Breast epithelium (tissue), 4 donors: Measurements from ENCODE around the gene IER2. TPM values are rescaled to one million over a fixed set of nuclear protein-coding genes. Genes with fewer than 3 reads are reported as not detected.
"Not testable (repeated sequence)": the region's sequence is repeated elsewhere in the genome, so short reads cannot be mapped to it uniquely, and the experiment has no call there.

ENCODE experiments used
- DNase-seq, 2 donors: peaks; one replicate each; pipeline ENCODE4 v3.0.0-alpha.2; 2019; ENCODE audit warnings: low spot score in 2 of 2
- H3K27ac ChIP-seq, 2 donors: fragments of 200-600 bp; sonication (generic) in 1 of 2; one replicate each; pipeline ENCODE4 v1.5.1; 2016 to 2019; ENCODE audit warnings: mild to moderate bottlenecking in 1 of 2
- H3K27me3 ChIP-seq, 2 donors: fragments of 200-600 bp; sonication (generic) in 1 of 2; one replicate each; pipeline versions ENCODE4 v1.5.1 to v1.6.0; 2017 to 2019; ENCODE audit warnings: control low read depth in 1 of 2, mild to moderate bottlenecking in 1 of 2
- H3K36me3 ChIP-seq: fragments of 200-600 bp; one replicate; pipeline ENCODE4 v1.5.1; 2019
- H3K4me1 ChIP-seq, 2 donors: fragments of 200-600 bp; sonication (generic); one replicate each; pipeline ENCODE4 v1.5.1; 2016 to 2019; ENCODE audit warnings: control low read depth in 1 of 2
- H3K4me3 ChIP-seq, 3 donors: fragments of 200-600 bp; sonication (generic); 1 replicate in 2 of 3; 2 replicates in 1 of 3; pipeline ENCODE4 v1.5.1; 2016 to 2019; ENCODE audit warnings: mild to moderate bottlenecking in 3 of 3, moderate library complexity in 2 of 3
- H3K9me3 ChIP-seq, 2 donors: fragments of 200-600 bp; sonication (generic) in 1 of 2; one replicate each; pipeline ENCODE4 v1.5.1; 2016 to 2019; ENCODE audit warnings: control low read depth in 1 of 2
- POLR2A ChIP-seq: fragments of 450-650 bp; IDR thresholded peaks from one replicate; pipeline ENCODE4 v1.6.1; 2016; ENCODE audit warnings: antibody characterized with exemption, mild to moderate bottlenecking, moderate library complexity
- POLR2AphosphoS5 ChIP-seq, 3 donors: sonication (generic); formaldehyde crosslinking; IDR thresholded peaks; one replicate each; pipeline ENCODE4 v1.6.1; 2017; ENCODE audit warnings: antibody characterized with exemption in 3 of 3
- intact Hi-C: fragments of 100-400 bp; cut with DNase I; formaldehyde crosslinking; loops from one replicate; pipeline ENCODE4 v1.15.1; 2023; ENCODE audit warnings: low total_unique reads
- total RNA-seq, 3 donors: library from RNA; depleted of rRNA; stranded (reverse); fragments of >200 nt; gene quantifications; one replicate each; pipeline ENCODE4 v1.1.0, GENCODE V29; 2016
- TF ChIP-seq, protein P1 (sequence below), 3 donors: fragments of 450-650 bp; IDR thresholded peaks; one replicate each; pipeline ENCODE4 v1.5.1; 2016 to 2017; ENCODE audit warnings: antibody characterized with exemption in 3 of 3, mild to moderate bottlenecking in 3 of 3, moderate library complexity in 3 of 3

The IER2 gene
- total RNA-seq, 3 donors from 2014 or later, result 20.6 to 146 (median 79.6) TPM

DNA sequence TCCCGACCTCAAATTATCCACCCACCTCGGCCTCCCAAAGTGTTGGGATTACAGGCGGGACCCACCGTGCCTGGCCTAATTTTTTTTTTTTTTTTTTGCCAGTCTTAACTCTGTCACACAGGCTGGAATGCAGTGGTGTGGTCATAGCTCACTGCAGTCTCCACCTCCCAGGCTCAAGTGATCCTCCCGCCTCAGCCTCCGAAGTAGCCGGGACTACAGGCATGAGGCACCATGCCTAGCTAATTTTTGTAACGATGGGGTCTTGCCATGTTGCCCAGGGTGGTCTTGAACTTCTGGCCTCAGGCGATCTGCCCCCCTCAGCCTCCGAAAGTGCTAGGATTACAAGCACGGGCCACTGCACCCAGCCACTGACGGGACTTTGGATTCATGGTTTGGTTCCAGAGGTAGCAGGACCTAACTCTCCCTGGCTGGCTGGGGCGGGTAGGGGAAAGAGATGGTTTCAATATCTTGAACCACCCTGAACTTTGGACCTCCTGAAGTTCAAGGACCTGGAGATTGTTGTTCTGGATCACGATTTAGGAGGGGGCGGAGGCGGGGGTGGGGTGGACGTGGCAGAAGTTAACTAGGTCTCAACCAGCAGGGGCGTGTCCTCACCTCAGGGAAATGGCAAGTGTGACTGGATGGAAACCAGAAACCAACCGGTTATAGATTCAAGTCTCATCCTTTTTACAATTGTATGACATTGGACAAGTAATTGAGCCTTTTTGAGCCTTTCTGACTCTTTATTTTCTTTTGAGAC lies 40.8 kb downstream of the IER2 start:
- no peaks in the 10 kb centered on the region for H3K9me3 ChIP-seq
- H3K4me3 ChIP-seq, result no peak overlapping the region
- no peaks in the 10 kb centered on the region for H3K27me3 ChIP-seq
- no peaks in the 10 kb centered on the region for H3K36me3 ChIP-seq
- TF ChIP-seq POLR2AphosphoS5 (IDR thresholded peaks at IDR 0.05) (no peak), POLR2A (no peak)
- TF ChIP-seq, protein P1, sequence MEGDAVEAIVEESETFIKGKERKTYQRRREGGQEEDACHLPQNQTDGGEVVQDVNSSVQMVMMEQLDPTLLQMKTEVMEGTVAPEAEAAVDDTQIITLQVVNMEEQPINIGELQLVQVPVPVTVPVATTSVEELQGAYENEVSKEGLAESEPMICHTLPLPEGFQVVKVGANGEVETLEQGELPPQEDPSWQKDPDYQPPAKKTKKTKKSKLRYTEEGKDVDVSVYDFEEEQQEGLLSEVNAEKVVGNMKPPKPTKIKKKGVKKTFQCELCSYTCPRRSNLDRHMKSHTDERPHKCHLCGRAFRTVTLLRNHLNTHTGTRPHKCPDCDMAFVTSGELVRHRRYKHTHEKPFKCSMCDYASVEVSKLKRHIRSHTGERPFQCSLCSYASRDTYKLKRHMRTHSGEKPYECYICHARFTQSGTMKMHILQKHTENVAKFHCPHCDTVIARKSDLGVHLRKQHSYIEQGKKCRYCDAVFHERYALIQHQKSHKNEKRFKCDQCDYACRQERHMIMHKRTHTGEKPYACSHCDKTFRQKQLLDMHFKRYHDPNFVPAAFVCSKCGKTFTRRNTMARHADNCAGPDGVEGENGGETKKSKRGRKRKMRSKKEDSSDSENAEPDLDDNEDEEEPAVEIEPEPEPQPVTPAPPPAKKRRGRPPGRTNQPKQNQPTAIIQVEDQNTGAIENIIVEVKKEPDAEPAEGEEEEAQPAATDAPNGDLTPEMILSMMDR (IDR thresholded peaks at IDR 0.05), result no peak
- no peak overlapping the region for H3K27ac ChIP-seq
- no peak for DNase-seq
- intact Hi-C loops, result loop anchor here (5.0 kb wide), 1 partner anchor 1846 kb away; no protein-coding TSS in a partner anchor
- no peaks in the 10 kb centered on the region for H3K4me1 ChIP-seq

DNA sequence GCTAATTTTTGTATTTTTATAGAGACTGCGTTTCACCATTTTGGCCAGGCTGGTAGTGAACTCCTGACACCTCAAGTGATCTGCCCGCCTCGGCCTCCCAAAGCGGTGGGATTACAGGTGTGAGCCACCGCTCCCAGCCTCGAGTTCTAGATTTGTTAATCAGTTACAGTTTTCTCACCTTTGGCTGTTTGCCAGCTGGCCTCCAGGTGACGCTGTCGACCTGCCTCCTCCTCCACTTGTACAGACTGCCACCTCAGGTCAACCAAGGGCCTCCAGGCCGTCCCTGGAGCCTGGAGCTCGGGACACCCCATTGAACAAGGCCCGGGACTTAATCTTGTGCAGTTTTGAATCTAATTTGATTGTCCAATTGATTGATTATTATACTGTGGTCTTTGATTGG lies 45.5 kb downstream of the IER2 start:
- Histone ChIP-seq H3K9me3 (no peaks in the 10 kb centered on the region), H3K4me1 (no peaks in the 10 kb centered on the region), H3K27me3 (no peaks in the 10 kb centered on the region), H3K36me3 (no peaks in the 10 kb centered on the region), H3K4me3 (no peak overlapping the region), H3K27ac (no peak overlapping the region)
- TF ChIP-seq POLR2A, result no peak
- TF ChIP-seq, protein P1 (IDR thresholded peaks at IDR 0.05), result no peak
- no peak for TF ChIP-seq POLR2AphosphoS5 (IDR thresholded peaks at IDR 0.05)
- intact Hi-C loops, result no loop called here
- DNase-seq, result no peak

DNA sequence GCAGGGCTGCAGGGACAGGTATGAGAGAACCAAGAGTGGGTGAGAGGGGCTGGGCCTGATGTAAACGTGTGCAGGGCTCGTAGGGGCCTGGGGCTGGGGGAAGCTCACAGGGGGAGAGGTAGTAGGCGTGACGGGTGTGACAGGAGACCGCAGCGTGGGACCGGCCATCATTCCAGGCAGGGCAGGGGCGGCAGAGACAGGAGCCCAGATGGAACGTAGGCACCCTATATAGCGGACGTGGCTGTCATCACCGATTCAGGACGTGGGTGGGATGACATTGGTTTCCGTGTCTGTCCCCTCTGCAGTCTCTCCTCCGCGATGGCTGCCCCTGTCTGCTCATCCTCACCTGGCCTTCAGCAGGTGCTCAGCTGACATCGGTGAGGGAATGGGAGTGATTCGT lies 48.4 kb downstream of the IER2 start:
- DNase-seq, result no peak
- no peaks in the 10 kb centered on the region for H3K36me3 ChIP-seq
- no peaks in the 10 kb centered on the region for H3K9me3 ChIP-seq
- intact Hi-C loops, result no loop called here
- TF ChIP-seq POLR2A (no peak), POLR2AphosphoS5 (IDR thresholded peaks at IDR 0.05) (no peak)
- TF ChIP-seq, protein P1 (IDR thresholded peaks at IDR 0.05), result no peak
- no peaks in the 10 kb centered on the region for H3K4me1 ChIP-seq
- H3K27me3 ChIP-seq, result no peaks in the 10 kb centered on the region
- H3K4me3 ChIP-seq, result no peak overlapping the region
- no peak overlapping the region for H3K27ac ChIP-seq

DNA sequence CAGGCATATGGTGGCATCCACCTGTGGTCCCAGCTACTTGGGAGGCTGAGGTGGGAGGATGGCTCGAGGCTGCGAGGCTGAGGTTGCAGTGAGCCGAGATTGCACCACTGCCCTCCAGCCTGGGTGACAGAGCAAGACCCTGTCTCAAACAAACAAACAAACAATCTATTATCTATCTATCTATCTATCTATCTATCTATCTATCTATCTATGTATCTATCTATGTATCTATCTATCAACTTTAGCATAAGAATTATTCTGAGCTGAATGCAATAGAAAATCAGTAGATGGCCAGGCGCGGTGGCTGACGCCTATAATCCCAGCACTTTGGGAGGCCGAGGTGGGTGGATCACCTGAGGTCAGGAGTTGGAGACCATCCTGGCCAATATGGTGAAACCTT lies 51.9 kb downstream of the IER2 start:
- H3K27me3 ChIP-seq, DNase-seq, H3K36me3 ChIP-seq, H3K27ac ChIP-seq, intact Hi-C loops, H3K9me3 ChIP-seq, H3K4me1 ChIP-seq, H3K4me3 ChIP-seq: not testable (repeated sequence)

Other genes with a start within 250 kb of the IER2 start
- gene SYCE2, start 231.1 kb upstream of the IER2 start, total RNA-seq, result under 1 TPM in 1 of 3 donors, not detected in 2; 0.44 TPM
- gene FARSA, start 216.7 kb upstream of the IER2 start, total RNA-seq, result 10 to 100 TPM; 26.1 to 53.7 (median 40.7) TPM
- gene CALR, start 211.8 kb upstream of the IER2 start, total RNA-seq, result 100 to 1,000 TPM; 301 to 410 (median 305) TPM
- gene RAD23A, start 204.5 kb upstream of the IER2 start, total RNA-seq, result 10 to 100 TPM; 65.9 to 84.3 (median 66.5) TPM
- gene GADD45GIP1, start 193.2 kb upstream of the IER2 start, total RNA-seq, result 10 to 100 TPM; 30.3 to 44.2 (median 31.5) TPM
- not detected for gene DAND5, start 180.8 kb upstream of the IER2 start, total RNA-seq
- gene NFIX, start 154.9 kb upstream of the IER2 start, total RNA-seq, result 10 to 100 TPM; 43.6 to 53.9 (median 52.8) TPM
- 10 to 100 TPM in 1 of 3 donors, 1 to 10 TPM in 2; 7.0 to 21.0 (median 9.2) TPM for gene LYL1, start 47.6 kb upstream of the IER2 start, total RNA-seq
- 10 to 100 TPM; 29.7 to 37.4 (median 31.7) TPM for gene TRMT1, start 33.7 kb upstream of the IER2 start, total RNA-seq
- gene NACC1, start 32.1 kb upstream of the IER2 start, total RNA-seq, result 10 to 100 TPM in 2 of 3 donors, 1 to 10 TPM in 1; 8.5 to 20.5 (median 19.7) TPM
- 10 to 100 TPM; 74.6 to 78.3 (median 75.2) TPM for gene STX10, start within 50 bp of the IER2 start, total RNA-seq